Stimulated activated naive CD4-positive, alpha-beta T cell treated with Interleukin-2 at 50 U/mL for 16 hours (primary cell): Measurements from ENCODE around the gene ADGRG2.

ENCODE experiments used
- DNase-seq: peaks from one replicate; lab custom pipeline; 2025; lab: John Stamatoyannopoulos, UW

The ADGRG2 gene

GRCh38 chrX:18949944-18950301, 172.3 kb downstream of the ADGRG2 start:
- no peak for DNase-seq

GRCh38 chrX:18949291-18949943, 172.9 kb downstream of the ADGRG2 start:
- DNase-seq: no peak

- DNase-seq: no peak
These were observed 175.7 kb downstream of the ADGRG2 start for GRCh38 chrX:18946611-18947010.

DNA sequence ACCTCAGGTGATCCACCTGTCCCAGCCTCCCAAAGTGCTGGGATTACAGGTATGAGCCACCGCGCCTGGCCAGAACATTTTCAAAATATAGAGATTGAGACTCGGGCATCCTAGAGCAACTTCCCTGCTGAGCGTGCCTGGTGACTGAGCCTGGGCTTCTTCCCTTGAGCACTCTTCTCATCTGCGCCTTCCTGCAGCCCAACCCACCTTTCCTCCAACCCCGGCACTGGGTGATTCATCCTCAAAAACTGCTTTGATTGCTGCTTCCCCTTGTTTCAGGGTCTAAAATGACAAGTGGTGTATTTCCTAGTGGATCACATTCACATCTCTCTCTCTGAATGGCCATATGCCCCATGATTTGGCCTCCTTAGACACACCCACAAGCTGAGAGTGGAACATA, 176.1 kb downstream of the ADGRG2 start:
- no peak for DNase-seq

GRCh38 chrX:18945483-18945882, 176.8 kb downstream of the ADGRG2 start:
- no peak for DNase-seq

DNA sequence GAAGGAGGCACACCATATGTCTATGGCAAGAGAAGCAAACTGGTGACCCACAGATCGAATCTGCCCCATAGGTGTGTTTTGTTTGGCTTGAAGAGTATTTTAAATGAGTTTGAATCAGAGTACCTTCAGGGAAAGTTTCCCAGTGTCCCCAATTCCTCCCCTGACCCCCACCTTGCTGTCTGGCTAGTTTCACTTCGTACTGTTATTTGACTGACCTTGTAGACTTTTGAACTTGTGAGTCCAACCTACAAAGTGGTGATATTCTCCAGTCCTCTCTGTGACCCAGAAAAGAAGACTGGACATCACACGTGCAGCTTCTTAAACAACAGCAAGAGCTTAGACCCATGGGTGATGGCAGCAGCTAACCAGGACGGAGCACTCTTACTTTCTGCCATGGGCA, 177.8 kb downstream of the ADGRG2 start:
- no peak for DNase-seq

GRCh38 chrX:18941896-18942295, 180.4 kb downstream of the ADGRG2 start:
- DNase-seq: no peak
